Kasumi-1 (cell line): Measurements from ENCODE around the gene KIF13A.
"Not testable (repeated sequence)": the region's sequence is repeated elsewhere in the genome, so short reads cannot be mapped to it uniquely, and the experiment has no call there.

ENCODE experiments used
- DNase-seq, 2 experiments: peaks; one replicate each; lab custom pipeline; 2025; lab: John Stamatoyannopoulos, UW

Gene KIF13A

DNA sequence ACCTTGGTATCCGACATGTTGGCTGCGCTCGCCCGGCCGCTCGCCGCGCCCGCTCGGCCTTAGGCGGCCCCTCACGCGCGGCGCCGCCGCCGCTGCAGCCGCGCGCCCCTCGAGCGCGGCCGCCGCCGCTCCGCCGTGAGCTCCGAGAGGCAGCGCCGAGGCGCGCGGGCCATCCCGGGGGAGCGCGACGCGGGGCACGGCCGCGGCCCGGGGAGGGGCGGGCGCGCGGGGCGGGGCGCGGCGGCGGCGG is at the start of gene KIF13A:
Gene KIF13A, minus strand, starts transcription at position 189 of the 250 bp plus-strand sequence. Its CDS starts 172 bp downstream, at position 17.
- no peak for DNase-seq

DNA sequence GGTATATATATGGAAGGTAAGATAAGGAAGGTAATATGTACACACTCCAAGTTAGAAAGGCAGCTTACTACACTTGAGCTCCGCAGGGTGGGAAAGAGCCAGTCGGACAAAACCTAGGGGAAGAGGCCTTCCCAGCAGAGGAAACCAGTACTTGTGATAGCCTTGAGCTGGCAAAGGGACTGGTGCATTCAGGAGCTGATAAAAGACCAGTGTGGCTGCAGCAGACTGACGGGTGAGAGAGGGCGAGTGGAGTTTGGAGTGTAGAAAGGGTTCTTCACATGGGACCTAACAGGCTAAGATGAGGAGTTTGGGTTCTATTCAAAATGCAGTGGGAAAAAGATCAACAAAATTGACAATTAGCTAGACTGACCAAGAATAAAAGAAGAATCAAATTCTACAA is 49.3 kb upstream of the KIF13A start:
- DNase-seq, result no peak

DNA sequence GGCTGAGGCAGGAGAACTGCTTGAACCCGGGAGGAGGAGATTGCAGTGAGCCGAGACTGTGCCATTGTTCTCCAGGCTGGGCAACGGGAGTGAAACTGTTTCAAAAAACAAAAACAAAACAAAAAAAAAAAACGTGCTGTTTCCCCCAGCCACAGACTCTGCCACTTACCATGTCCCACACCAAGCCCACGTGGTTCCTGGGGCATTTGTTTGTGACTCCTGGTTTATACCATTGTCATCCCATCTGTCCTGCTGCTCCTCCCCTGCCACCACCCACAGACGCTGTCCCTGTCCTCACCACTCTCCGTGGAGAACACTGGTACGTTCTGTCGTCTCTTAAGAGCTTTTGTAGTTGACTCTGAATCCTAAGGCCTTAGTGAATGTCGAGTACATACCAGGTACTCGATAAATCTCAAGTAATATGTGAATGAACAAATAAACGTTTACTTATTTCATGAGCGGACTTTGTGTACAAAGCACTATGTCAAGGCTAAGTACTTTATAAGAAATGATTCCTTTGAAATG is 48.0 kb upstream of the KIF13A start:
- no peak for DNase-seq

DNA sequence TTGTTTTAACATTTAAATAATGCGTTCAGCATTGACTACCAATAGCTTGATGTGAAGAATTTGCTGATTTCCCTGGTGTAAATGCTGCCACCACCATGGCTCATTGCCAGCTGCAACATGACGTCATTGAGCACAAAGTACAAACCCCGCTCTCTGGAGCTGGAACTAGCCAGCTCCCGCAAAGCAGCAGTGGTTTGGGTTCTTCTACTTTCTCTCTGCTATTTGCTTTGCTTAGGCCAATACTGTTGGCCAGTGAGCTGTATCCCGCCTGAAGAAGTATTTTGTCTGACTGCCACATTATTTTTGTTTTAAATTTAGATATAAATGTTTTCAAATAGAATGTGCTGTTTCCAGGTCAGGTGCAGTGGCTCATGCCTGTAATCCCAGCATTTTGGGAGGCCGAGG is 47.4 kb upstream of the KIF13A start:
- DNase-seq, result no peak

DNA sequence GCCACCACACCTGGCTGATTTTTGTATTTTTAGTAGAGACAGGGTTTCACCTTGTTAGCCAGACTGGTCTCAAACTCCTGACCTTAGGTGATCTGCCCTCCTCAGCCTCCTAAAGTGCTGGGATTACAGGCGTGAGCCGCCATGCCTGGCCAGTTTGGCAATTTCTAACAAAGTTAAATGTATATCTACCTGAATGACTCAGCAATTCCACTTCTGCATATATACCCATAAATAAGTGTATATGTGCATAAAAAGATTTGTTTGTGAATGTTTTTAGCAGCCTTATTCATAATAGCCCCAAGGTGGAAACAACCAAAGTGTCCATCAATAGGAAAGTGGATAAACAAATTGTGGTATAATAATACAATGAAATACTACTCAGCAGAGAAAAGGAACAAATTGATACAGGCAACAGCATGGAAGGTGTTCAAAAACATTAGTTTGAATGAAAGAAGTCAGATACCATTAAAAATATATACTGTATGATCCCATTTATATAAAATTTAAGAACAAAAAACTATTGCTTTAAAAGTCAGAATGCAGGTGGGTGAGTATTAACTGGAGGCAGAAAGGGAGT is 44.3 kb upstream of the KIF13A start:
- DNase-seq, result no peak

DNA sequence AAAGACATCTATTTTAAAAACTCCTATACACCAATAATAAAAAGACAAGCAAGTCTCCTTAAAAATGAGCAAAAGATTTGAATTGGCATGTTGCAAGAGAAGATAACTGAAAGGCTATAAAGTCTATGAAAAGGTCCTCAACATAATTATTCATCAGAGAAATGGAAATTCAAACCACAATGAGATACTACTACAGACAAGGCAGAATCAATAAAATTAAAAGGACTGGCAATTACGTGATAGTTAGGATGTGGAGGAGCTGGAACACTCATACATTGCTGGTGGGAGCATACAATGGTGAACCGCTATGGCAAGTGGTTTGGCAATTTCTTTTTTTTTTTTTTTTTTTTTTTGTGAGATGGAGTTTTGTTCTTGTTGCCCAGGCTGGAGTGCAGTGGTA is 43.8 kb upstream of the KIF13A start:
- DNase-seq, result no peak

DNA sequence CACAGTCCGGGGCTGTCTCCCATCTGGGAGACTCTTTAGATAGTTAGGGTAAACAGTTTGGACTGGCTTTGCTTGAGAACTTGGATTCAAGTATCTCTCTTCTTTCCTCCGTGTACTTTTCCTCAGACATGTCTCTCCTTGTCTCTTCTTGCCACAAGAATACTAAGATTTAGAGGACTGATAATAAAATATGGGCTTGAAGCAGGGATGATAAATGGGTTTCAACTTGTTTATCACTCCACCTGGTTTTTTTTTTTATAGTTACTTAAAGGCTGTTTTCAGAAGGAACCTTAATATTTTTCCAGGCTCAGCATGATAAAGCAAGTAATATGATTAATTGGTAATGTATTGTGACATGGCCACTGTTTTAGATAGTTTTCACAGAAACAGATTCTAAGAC is 40.9 kb upstream of the KIF13A start:
- DNase-seq, result no peak

DNA sequence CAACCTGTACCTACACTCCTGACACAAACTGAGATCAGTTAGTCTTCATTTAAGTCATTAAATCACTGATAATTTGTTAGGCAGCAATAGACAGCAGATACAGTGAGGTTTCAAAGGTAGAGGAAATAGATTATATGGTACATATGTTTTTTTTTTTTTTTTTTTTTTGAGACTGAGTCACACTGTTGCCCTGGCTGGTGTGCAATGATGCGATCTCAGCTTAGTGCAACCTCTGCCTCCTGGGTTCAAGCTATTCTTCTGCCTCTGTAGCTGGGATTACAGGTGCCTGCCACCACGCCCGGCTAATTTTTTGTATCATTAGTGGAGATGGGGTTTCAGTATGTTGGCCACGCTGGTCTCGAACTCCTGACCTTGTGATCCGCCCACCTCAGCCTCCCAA is 38.2 kb upstream of the KIF13A start:
- no peak for DNase-seq

DNA sequence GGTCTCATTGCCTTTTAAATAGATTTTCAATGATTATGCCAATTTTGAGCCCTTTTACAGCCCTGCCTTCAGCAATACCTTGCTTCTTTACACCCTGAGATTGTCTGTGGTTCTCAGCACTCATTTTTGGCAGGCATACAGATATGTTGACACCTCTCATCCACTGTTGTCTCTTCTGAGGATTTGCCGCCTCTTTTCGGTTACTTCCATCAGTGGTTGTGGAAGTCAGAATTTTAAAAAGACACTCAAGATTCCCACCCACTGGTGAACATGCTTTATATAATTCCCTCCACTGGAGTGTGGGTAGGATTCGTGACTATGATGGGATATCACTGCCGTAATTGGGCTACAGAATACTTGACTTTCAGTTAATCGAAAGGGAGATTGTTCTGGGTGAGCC is 37.4 kb upstream of the KIF13A start:
- no peak for DNase-seq

DNA sequence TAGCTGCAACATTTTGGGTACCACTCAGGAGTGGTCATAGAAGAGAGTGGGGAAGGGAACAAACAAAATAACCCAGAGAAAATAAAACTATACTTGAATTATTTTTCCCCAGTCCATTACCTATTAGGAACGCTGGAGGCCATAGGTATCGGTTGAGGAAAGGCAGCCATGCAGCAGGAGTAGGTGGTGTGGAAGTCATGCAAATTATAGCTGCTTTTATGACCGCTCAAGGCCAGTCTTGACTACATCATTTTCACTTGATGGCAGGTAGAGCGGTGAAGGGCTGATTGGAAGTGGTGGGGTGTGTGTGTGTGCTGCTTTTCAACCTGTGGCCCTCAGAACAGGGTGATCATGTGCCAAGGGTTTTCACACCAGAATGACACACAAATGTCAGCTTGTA is 36.5 kb upstream of the KIF13A start:
- no peak for DNase-seq

DNA sequence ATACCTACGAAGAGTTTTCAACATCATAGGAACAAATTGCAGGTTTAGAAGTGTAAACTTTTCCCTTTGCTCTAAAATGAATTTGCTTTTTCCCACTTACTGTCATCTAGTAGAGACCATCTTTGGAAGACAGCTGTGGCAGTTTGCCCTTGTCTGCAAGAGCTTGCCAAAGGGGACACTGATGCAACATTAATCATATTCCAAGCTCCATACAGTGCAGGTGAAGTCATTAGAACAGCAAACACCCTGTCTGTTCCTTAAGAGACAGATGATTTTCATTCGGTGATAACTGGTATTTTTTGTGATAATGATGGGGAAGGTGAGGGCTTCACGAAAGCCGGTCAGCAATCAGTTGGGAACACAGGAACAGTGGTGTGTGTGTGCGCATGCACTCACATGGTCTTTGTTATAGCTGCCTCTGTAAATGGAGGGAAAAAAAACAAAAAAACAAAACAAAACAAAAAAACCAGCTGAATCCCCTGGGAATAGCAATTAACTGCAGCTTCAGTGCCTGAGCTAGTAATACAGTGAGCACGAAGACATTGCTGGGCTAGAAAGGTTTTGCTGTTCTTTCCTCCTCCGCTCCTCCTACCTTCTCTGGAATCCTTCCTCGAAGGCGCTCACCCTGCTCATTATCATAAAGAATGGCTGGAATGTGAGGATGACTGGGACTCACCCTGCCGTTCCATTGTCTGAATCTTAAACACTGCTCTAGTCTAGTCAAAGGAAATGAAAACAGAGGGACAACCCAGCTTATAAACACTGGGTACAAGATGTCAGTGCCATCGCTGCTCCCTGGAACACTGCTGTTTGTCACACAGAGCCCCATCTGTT is 35.2 kb upstream of the KIF13A start:
- DNase-seq, result no peak

DNA sequence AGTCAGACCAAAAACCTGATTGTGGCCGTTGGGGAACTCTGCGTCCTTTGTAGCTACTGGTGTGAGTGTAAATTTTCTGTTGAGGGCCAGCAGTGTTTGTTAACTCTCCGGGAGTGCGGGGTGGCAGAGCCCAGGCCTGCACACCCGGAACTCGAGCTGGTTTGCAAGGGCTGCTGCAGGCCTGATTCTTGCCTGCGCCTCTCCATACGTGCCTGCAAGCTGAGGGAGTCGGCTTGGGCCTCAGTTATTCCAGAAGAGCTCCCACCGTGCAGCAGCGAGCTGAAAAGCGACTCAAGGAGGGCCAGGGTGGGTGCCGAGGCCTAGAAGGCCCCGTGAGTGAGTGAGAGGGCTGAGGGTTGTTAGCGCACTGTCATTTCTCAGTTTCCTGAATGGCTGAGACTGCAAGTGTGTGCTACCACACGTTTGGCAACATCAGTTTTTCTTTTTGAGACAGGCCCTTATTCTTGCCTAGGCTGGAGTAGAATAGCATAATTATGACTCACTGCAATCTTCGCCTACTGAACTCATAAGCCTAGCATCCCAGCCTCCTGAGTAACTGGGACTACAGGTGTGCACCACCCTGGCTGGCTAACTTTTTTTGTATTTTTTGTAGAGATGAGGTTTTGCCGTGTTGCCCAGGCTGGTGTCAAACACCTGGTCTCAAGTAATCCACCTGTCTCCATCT is 33.9 kb upstream of the KIF13A start:
- DNase-seq, result no peak

DNA sequence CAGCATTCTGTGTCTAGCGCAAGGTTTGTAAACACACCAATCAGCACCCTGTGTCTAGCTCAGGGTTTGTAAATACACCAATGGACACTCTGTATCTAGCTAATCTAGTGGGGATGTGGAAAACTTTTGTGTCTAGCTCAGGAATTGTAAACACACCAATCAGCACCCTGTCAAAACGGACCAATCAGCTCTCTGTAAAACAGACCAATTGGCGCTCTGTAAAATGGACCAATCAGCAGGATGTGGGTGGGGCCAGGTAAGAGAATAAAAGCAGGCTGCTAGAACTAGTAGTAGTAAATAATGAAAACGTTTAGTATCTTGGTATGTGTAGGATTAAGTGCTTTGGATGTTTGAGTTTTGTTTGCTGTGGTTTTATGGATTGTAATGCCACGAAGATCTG is 33.1 kb upstream of the KIF13A start:
- DNase-seq, result not testable (repeated sequence)

DNA sequence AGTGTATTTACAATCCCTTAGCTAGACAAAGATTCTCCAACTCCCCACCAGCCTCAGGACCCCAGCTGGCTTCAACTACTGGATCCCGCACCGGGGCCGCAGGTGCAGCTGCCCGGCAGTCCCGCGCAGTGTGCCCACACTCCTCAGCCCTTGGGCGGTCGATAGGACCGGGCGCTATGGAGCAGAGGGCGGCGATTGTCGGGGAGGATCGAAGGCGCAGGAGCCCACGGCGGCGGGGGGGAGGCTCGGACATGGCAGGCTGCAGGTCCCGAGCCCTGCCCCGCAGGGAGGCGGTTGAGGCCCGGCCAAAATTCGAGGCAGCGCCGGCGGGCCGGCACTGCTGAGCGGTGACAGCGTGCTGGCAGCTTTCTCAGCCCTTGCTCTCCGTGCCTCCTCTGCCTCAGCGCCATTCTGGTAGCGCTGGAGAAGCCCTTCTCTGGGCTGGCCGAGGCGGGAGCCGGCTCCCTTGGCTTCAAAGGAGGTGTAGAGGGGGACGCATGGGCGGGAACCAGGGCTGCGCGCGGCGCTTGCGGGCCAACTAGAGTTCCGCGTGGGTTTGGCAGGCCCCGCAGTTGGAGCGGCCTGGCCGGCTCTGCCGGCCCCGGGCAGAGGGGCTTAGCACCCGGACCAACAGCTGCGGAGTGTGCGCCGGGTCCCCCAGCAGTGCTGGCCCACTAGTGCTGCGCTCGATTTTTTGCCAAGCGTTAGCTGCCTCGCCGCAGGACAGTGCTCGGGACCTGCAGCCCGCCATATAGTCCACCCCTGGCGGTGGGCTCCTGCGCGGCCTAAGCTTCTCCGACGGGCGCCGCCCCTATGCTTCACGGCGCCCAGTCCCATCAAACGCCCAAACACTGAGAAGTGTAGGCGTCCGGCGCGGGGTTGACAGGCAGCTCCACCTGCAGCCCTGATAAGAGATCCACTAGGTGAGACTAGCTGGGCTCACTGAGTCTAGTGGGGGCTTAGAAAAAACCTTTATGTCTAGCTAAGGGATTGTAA is 32.4 kb upstream of the KIF13A start:
- DNase-seq, result no peak

DNA sequence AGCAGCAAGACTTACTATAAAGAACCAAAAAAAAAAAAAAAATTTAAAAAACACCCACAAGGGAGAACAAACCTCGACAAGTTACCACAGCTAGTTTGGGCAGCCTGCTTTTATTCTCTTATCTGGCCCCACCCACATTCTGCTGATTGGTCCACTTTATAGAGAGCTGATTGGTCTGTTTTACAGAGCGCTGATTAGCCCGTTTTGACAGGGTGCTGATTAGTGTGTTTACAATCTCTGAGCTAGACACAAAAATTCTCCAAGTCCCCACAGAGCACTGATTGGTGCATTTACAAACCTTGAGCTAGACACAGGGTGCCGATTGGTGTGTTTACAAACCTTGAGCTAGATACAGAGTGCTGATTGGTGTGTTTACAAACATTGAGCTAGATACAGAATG is 31.7 kb upstream of the KIF13A start:
- DNase-seq, result not testable (repeated sequence)

DNA sequence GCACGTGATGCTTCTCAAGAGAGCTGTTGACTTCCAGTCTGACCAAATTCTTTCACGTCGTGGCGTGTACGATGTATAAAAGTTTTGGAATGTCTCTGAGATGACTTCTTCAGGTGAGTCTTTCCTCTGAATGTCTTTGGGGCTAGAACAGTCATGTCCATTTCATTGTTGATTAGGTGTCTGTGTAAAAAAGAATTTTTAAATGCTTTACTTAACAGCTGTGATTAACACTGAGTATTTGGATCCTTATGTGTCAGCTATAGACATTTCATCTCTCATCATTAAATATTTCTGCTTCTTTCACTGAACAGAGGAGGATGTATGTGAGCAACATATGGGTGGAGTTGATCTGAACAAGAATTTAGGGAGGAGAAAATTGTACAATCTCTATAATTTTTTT is 29.3 kb upstream of the KIF13A start:
- no peak for DNase-seq

DNA sequence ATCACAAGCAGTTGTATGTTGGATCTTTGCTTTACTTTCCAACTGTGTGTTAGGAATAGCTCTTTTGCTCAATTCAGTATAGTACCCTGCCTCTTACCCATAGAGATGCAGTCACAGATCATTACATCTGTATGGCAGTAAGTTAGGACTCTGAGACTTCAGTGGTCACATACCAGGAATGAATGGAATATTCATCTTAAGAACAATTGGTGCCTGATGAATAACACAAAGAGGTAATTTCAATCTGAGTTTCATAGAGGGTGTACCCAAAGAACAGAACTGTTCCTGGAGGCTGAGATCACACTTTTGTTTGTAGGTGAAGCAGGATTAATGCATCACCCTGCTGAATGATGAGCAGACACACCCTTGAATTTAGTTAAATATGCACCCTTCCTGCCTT is 28.7 kb upstream of the KIF13A start:
- DNase-seq, result no peak

DNA sequence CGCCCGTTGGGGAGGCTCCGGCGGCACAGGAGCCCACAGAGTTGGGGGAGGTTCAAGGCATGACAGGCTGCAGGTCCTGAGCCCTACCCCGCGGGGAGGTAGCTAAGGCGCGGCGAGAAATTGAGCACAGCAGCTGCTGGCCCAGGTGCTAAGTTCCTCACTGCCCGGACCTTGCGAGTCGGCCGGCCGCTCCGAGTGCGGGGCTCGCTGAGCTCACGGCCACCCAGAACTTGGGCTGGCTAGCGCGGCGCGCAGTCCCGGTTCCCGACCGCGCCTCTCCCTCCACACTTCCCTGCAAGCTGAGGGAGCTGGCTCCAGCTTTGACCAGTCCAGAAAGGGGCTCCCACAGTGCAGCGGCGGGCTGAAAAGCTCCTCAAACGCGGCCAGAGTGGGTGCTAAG is 23.9 kb upstream of the KIF13A start:
- DNase-seq, result no peak

DNA sequence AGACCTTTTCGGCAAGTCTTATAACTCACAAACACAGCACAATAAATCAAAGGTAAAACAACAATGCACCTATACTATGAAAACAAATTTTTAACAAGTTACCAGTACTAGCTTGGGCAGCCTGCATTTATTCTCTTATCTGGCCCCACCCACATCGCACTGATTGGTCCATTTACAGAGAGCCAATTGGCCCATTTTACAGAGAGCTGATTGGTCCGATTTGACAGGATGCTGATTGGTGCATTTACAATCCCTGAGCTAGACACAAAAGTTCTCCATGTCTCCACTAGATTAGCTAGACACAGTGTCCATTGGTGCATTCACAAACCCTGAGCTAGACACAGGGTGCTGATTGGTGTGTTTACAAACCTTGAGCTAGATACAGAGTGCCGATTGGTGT is 23.1 kb upstream of the KIF13A start:
- not testable (repeated sequence) for DNase-seq

DNA sequence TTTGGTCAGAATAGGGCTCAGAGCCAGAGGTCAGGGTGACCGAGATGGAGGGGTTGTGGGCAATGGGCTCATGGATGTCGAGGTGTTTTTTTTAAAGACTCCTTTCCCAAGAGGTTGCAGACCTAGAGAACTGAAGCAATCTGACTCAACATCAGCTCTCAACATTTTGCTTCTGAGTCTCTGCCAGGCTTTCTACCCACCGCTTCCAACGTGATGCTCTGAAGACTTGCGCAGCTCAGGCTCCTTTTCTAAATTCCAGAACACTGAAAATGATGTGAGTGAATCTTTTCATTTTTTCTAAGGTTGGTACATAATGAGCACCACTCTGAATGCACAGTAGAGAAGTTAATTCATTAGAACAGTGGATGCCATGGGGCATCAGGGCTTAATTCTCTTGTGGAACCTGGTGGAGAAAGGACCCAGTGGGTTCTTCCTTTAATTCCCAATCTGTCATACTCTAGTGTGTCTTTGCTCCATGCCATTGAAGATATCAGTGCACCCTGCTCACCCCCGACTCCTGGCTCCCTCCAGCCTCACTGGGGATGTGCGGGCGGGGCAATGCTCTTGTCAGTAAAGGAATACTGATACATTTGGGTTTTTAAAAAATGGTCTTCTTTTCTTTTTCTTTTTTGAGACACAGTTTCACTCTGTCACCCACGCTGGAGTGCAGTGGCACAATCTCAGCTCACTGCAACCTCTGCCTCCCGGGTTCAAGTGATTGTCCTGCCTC is 17.0 kb upstream of the KIF13A start:
- no peak for DNase-seq

DNA sequence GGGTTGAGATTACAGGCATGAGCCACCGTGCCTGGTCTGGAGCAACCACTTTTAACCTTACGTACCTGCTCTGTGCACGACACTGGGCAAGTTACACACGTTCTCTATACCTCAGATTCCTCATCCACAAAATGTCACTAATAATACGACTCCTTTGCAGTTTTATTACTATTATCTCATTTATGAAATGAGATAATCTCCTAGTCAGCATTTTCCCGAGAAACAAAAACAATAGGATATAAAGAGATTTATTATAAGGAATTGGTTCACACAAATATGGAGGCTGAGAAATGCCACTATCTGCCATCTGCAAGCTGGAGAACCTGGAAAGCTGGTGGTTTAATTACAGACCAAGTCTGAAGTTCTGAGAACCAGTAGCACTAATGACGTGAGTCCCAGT is 12.0 kb upstream of the KIF13A start:
- DNase-seq, result no peak
